ENCODE data around the gene RNF41. TPM values are rescaled to one million over a fixed set of nuclear protein-coding genes. Genes with fewer than 3 reads are reported as not detected.
"Not testable (repeated sequence)": the region's sequence is repeated elsewhere in the genome, so short reads cannot be mapped to it uniquely, and the experiment has no call there.

RNF41 gene
- total RNA-seq, 1 donor from 2014 or later, result 49.6 TPM

DNA sequence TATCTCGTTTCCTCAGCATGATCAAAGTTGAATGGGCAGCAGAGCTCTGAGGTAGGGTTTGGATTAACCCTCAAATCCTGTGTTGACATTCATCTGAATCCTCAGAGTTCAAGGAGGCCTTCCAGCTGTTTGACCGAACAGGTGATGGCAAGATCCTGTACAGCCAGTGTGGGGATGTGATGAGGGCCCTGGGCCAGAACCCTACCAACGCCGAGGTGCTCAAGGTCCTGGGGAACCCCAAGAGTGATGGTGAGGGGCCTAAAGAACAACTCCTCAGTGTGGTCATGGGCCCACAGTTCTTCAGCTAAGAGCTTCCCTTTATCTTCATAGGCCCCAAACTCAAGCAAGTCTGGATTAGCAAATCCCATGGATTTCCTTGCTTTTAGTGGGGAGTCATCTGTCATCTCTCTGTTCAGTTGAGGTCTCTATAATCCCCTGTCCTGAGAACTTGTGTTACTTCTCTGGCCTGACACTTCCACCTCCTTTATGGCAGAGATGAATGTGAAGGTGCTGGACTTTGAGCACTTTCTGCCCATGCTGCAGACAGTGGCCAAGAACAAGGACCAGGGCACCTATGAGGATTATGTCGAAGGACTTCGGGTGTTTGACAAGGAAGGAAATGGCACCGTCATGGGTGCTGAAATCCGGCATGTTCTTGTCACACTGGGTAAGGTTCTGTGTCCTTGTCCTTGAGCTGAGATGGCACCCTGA is 62.1 kb downstream of the RNF41 start:
- no peaks in the 10 kb centered on the region for H3K27me3 Mint-ChIP-seq (ENCODE audit: low read depth)
- H3K4me3 Mint-ChIP-seq, result peak overlapping the region; percentile 91
- TF ChIP-seq, protein P1, sequence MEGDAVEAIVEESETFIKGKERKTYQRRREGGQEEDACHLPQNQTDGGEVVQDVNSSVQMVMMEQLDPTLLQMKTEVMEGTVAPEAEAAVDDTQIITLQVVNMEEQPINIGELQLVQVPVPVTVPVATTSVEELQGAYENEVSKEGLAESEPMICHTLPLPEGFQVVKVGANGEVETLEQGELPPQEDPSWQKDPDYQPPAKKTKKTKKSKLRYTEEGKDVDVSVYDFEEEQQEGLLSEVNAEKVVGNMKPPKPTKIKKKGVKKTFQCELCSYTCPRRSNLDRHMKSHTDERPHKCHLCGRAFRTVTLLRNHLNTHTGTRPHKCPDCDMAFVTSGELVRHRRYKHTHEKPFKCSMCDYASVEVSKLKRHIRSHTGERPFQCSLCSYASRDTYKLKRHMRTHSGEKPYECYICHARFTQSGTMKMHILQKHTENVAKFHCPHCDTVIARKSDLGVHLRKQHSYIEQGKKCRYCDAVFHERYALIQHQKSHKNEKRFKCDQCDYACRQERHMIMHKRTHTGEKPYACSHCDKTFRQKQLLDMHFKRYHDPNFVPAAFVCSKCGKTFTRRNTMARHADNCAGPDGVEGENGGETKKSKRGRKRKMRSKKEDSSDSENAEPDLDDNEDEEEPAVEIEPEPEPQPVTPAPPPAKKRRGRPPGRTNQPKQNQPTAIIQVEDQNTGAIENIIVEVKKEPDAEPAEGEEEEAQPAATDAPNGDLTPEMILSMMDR (IDR thresholded peaks at IDR 0.05; ENCODE audit: unreplicated experiment), result no peak
- peak overlapping the region; percentile 96 for H3K27ac Mint-ChIP-seq
- no peak for DNase-seq (ENCODE audit: low spot score in 2 of 2, unreplicated experiment in 2 of 2)
- H3K4me1 Mint-ChIP-seq, result peaks cover 35% of the 10 kb centered on the region
- no peaks in the 10 kb centered on the region for H3K9me3 Mint-ChIP-seq
- peaks cover 36% of the 10 kb centered on the region for H3K36me3 Mint-ChIP-seq

DNA sequence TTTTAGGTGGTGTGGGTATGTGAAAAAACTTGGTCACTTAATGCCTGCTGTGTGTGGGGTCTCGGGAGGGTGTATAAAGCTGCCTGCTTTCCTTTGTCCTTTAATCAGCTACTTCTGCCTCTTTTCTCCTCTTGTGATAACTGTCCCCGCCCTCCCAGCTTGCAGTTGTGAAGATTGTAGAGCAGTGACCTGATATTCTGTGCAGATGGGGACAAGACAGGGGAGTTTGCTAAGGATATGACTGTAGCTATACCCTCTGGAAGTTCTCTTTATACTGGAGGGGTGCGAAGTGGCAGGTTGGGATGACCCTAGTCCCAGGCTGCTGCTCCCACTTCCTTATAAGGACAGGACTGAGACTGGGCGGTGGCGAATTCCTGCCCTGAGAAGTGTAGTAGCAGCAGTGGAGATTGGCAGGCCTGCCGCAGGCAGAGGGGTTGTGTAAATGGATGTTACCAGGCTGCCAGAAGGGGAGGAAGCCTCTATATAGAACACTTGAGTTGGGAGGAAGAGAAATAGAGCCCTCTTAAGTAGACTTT is 62.7 kb downstream of the RNF41 start:
- peaks cover 35% of the 10 kb centered on the region for H3K4me1 Mint-ChIP-seq
- peak overlapping the region; percentile 91 for H3K4me3 Mint-ChIP-seq
- TF ChIP-seq, protein P1 (IDR thresholded peaks at IDR 0.05; ENCODE audit: unreplicated experiment), result no peak
- H3K9me3 Mint-ChIP-seq, result no peaks in the 10 kb centered on the region
- DNase-seq (ENCODE audit: low spot score in 2 of 2, unreplicated experiment in 2 of 2), result peak in 1 of 2 experiments; percentile 51
- peaks cover 30% of the 10 kb centered on the region for H3K36me3 Mint-ChIP-seq
- no peaks in the 10 kb centered on the region for H3K27me3 Mint-ChIP-seq (ENCODE audit: low read depth)
- peak overlapping the region; percentile 96 for H3K27ac Mint-ChIP-seq

DNA sequence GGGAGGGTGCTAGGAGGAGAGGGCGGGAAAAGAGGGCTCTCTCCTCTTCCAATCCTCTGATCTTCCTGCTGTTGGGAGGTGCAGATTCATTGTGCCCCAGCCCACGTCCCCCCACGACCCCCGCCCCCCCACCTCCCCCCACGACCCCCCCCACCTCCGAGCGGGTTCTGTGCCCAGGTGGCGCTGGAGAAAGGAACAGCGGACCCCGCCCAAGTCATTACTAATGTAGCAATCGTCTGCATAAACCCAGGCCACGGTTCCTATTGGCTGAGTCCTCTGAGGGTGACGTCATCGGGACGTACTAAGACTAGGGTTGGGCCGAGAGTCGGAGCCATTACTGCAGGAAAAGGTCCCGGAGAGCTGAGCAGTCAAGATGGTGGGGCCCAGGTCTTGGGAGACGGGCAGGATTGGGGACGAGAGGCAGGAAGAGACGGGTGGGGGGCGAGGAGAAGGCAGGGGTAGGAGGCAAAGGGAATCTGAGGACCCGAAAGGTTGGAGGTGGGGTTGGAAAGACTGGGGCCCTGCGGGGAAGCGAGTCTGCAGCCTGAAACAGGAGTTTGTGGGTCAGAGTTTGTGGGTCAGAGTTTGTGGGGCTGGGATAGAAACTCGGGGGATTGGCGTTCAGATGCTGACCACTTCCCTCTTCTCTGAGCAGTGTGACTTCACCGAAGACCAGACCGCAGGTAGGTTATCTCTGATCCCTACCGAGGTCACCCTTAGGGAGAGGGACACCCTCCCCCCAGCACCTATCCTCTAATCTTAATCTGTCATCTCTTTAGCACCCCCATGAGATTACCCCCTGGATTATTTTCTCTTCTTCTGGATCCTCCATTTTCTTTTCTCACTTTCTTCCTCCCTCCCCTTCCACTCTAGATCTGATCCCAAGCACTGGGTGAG is 63.4 kb downstream of the RNF41 start, which contains the start of gene MYL6:
Gene MYL6 (plus strand): TSS at position 331 of the 897 bp plus-strand sequence. CDS start 43 bp downstream, at position 374.
- Mint-ChIP-seq H3K4me3 (peak within 1 kb of the TSS; percentile 91), H3K27me3 (ENCODE audit: low read depth) (no peaks in the 10 kb centered on the region), H3K36me3 (peaks cover 30% of the 10 kb centered on the region), H3K9me3 (no peaks in the 10 kb centered on the region), H3K27ac (peak within 1 kb of the TSS; percentile 96), H3K4me1 (peaks cover 40% of the 10 kb centered on the region)
- TF ChIP-seq, protein P1 (IDR thresholded peaks at IDR 0.05; ENCODE audit: unreplicated experiment), result no peak
- peak; percentile 86 to 88 for DNase-seq (ENCODE audit: low spot score in 2 of 2, unreplicated experiment in 2 of 2)

GRCh38 chr12:56157201-56158028 is 64.3 kb downstream of the RNF41 start:
- Mint-ChIP-seq H3K27ac (peak overlapping the region; percentile 96), H3K4me1 (peaks cover 46% of the 10 kb centered on the region), H3K9me3 (no peaks in the 10 kb centered on the region), H3K4me3 (peak overlapping the region; percentile 91), H3K27me3 (ENCODE audit: low read depth) (no peaks in the 10 kb centered on the region), H3K36me3 (peaks cover 27% of the 10 kb centered on the region)
- TF ChIP-seq, protein P1 (IDR thresholded peaks at IDR 0.05; ENCODE audit: unreplicated experiment), result peak; percentile 79
- DNase-seq (ENCODE audit: low spot score in 2 of 2, unreplicated experiment in 2 of 2), result peak; percentile 61 to 85

- DNase-seq (ENCODE audit: low spot score in 2 of 2, unreplicated experiment in 2 of 2); H3K9me3 Mint-ChIP-seq; H3K27me3 Mint-ChIP-seq (ENCODE audit: low read depth): not testable (repeated sequence)
- peaks cover 47% of the 10 kb centered on the region for H3K4me1 Mint-ChIP-seq
- peak overlapping the region; percentile 96 for H3K27ac Mint-ChIP-seq
- peak overlapping the region; percentile 91 for H3K4me3 Mint-ChIP-seq
- peaks cover 25% of the 10 kb centered on the region for H3K36me3 Mint-ChIP-seq
These were observed 65.1 kb downstream of the RNF41 start for GRCh38 chr12:56156464-56157200.

Measured in mesothelial cell of epicardium (in vitro differentiated cells).